GM18861 (cell line): ENCODE data around the gene MARVELD3.

ENCODE experiments used
- ATAC-seq: cut with Tn5 transposase; IDR thresholded peaks from one replicate; pipeline ENCODE4 v1.9.1; 2021; ENCODE audit not compliant: unreplicated experiment

MARVELD3 gene

GRCh38 chr16:71622088-71622487 lies 3.9 kb upstream of the MARVELD3 start:
- ATAC-seq, result no peak

GRCh38 chr16:71623597-71623996 lies 2.4 kb upstream of the MARVELD3 start:
- ATAC-seq, result no peak

DNA sequence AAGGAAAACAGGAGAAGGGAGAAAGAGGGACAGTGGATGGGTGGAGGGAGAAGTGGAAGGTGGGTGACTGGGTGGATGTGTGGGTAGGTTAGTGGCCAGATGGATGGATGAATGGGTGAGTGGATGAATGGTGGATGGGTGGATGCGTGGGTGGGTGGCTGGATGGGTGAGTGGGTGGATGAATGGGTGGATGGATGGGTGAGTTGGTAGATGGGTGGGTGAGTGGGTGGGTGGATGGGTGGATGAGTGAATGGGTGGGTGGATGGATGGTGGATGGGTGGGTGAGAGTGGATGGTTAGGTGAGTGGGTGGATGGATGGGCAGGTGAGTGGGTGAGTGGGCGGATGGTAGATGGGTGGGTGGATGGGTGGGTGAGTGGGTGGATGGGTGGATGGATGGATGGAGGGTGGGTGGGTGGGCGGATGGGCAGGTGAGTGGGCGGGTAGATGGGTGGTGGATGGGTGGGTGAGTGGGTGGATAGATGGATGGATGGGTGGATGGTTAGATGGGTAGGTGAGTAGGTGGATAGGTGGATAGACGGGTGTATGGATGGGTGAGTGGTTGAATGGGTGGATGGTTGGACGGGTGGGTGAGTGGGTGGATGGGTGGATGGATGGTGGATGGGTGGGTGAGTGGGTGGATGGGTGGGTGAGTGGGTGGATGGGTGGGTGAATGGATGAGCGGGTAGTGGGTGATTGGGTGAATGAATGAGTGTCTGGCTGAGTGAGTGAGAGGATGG lies 702 bp upstream of the MARVELD3 start:
- ATAC-seq, result no peak

DNA sequence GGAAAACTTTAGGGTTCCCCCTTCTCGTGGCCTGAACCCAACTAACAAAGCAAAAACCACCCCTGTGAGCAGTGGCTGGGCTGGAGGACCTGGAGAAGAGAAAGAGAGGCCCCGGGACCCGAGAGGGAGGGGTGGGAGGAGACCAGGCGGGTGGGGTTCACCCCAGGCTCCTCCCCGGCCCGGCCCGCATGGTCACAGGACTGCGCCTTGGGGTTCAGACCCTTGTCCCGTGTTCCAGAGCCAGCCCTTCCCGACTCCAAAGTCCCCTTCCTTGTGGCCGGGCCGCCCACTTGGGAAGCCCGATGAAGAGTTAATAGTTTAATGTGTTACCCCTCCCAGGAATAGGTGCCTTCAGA lies 852 bp downstream of the MARVELD3 start:
- ATAC-seq, result no peak

- ATAC-seq, result no peak
Measured at GRCh38 chr16:71627731-71628181, 1.8 kb downstream of the MARVELD3 start.

- ATAC-seq, result no peak
Measured at GRCh38 chr16:71628810-71629209, 2.8 kb downstream of the MARVELD3 start.

DNA sequence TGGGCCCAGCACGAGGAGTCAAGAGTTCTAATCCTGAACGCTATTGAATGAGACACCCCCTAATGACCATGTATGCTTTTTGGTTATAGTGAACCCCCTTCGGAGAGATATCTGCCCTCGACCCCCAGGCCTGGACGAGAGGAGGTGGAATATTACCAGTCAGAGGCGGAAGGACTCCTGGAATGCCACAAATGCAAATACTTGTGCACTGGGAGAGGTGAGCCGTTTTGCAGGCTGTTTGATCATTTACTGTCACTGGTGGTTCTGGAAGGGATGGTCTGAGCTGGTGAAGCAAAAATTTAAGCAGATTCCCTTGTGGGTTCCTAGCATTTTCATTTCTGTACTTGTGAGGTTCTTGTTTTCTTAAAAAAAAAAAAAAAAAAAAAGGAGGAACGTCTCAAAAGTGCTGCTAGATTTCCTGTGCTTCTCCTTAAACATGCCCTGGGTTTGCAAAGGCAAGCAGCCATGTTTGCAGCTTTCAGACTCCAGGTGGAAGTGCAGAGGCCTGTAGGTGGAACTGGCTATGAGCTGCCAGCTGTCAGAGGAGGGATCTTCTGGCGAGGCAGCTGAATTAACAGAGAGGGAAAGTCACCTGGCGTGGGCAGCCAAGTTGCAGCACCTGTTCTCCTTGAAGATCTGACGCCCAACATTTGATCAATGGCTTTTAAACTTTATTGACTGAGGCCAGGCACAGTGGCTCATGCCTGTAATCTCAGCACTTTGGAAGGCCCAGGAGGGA lies 3.5 kb downstream of the MARVELD3 start:
- ATAC-seq, result no peak

DNA sequence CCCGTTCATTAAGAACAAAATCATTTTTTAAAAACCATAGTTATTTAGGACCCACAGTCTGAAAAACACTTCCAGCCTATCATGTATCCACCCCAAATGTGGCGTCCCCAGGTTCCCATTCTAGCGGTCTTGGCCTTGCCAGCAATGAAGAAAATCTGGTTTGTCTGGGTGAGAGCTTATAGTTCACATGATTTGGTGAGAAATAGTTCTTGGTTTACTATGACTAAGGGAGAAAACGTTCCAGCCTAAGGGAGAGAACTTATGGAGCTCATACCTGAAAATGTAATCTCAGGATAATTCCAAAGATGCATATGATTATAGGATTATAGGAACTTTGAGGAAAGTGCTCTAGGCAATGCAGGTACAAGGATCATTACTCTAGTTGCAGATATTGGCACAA lies 4.8 kb downstream of the MARVELD3 start:
- ATAC-seq, result no peak

- ATAC-seq, result no peak
Measured at GRCh38 chr16:71631776-71632175, 5.8 kb downstream of the MARVELD3 start.

DNA sequence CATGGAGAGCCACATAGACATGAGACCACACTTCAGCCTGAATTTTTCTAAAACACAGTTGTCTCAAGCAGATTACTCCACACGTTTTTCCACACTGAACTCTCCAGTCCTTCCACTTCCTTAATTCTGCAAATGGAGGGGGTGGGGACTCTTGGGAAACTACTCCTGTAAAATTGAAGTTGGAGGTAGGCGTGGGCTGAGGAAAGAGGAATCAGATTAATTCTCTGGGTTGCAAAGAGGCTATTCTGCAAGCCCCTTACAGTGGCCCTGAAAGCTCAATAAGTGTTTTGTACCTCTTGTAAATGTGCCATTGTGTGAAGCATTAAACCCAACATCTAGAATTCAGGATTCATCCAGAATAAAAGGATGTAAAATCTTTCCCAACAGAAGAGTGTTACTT lies 9.6 kb downstream of the MARVELD3 start:
- no peak for ATAC-seq

- no peak for ATAC-seq
Measured at GRCh38 chr16:71637398-71637797, 11.4 kb downstream of the MARVELD3 start.

DNA sequence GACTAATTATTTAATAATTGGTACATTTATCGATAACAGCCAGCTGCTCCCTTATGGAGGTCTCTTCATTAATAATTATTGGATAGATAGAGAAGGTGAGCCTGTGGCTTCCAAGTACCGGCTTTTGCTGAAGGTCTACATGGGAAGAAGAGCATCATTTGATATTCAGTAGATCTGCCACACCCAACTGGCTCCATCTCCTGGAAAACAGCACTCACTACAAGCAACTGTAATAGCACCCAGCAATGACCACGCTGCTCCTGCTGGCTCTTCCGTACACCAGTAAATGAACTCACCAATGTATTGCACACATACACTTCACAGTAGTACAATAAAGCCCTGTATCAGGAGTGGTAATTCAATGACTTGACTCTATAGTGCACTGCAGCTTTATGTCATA lies 19.5 kb downstream of the MARVELD3 start:
- peak; percentile 45 for ATAC-seq

GRCh38 chr16:71647391-71647790 lies 21.4 kb downstream of the MARVELD3 start:
- no peak for ATAC-seq

- no peak for ATAC-seq
Measured at GRCh38 chr16:71648162-71648561, 22.2 kb downstream of the MARVELD3 start.

DNA sequence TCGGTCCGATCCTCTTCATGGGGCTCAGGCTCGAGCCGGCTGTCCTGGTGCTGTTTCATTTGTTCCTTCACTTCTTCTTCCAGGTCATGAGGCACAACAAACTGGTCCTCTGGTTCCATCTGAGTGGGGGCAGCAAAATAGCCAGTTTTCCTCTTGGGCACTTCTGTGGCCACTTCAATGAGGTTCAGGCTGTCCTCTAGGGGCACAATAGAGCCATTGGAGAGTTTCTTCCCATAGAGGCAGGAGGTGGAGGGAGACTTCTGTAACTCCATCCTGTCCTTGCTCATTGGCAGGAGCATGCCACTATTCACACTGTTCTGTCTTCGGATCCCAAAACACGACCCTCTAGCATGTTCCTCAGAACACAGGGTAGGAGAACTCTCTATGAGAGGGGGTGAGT lies 22.9 kb downstream of the MARVELD3 start:
- no peak for ATAC-seq

DNA sequence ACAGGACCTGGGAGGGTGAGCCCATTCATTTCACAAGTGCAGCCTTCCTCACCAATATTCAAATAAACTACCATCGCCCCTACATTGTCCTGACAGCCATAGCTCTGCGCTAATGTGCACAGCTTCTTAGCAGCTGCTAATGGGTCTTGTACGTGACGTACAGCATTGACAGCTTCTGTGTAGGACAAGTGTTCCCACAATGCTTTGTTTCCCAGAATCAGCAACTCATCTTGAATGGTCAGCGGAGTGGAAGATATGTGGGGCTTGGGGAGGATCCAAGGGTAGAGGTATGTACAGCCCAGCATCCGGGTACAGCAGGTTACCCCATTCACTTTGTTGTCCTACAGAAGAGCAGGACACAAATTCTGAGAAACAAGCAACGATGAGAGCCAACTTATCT lies 23.7 kb downstream of the MARVELD3 start:
- no peak for ATAC-seq

DNA sequence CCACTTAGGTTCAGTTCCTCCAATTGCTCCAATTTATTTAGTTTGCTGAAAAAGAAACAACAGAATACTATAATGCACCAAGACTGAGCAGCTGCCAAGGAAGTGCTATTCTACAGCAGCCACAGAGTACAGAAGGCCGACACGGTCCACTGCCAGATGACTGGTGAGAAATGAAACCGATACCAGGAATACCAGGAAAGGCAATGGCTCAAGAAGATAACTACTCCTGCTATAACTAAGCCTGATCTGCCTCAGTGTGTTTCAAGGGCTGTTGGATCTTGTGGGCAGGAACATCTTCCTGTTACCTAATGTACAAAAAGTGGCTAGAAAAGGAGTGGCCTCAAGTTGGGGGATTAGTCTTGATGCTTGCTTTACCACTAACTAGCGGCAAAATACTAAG lies 32.8 kb downstream of the MARVELD3 start:
- ATAC-seq, result no peak

GRCh38 chr16:71659471-71659870 lies 33.5 kb downstream of the MARVELD3 start:
- no peak for ATAC-seq

DNA sequence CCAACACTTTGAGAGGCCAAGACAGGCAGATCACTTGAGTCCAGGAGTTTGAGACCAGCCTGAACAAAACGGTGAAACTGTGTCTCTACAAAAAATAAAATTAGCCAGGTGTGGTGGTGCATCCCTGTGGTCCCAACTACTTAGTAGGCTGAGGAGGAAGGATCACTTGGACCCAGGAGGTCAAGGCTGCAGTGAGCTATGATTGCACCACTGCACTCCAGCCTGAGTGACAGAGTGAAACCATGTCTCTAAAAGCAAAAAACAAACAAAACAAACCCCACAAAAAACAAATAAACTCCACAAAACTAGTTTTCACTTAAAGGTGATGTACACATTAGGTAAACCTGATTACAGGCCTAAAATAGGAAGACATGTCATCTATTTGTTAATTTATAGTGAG lies 40.3 kb downstream of the MARVELD3 start:
- ATAC-seq, result no peak

DNA sequence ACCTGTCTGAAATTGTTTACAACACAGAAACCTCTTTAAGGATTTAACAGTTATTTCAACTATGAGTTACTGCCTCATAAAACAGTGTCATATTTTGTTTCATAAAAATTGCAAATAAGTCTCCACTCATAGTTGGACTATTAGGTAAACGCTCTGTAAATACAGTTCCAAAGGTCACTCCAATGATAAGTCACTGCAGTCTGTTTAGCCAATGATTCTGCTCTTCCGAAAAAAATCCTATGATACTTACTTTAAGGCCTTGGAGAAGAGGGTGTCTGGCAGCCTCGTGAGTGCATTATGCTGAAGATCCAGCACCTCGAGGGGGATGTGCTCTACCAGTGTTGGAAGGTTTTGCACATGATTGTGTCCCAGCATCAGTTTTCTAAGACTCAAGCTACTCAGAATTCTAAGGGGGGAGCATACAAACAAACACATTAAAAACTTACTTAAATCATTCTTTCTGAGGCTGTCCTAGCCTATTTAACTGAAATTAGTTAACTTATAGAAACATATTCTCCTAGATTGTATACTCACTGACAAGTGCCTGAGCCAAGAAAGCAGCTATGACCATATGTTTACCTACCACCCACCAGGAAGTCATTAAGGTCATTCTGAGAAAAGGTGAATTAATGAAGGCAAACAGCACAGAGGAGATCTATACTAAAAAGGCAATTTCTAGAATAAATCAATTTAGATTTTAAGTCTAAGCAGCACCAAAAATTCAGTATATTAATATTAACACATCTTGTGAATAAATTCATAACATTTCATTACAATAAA lies 41.1 kb downstream of the MARVELD3 start:
- ATAC-seq, result no peak

DNA sequence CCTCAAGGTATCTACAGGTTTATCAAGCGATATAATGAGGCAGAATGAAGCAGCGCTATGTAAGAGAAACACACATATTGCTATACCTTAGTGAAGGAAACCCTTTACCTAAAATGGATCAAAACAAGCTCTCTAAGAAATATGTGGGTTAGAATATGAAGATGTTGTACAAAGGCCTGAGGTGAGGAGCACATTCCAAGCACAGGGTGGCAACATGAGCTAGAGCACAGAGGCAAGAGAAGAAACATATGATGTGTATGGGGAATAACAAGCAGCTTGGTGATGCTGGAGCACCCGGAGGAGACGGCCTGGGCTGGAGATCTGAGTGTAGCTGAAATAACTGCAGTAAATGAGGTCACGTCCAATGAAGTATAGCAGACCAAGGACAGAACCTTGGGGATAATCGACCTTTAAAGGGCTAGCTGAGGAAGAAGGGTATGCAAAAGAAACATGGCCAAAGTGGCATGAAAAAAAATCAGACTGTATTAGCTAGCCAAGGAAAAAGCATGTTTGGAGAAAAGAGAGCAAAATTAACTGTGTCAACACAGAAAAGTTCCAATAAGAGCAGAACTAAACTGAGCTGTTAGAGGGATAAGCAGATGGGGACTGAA lies 44.0 kb downstream of the MARVELD3 start:
- ATAC-seq, result no peak
